ENCODE results near the gene YWHAQ. TPM values are rescaled to one million over a fixed set of nuclear protein-coding genes. Genes with fewer than 3 reads are reported as not detected.
A peak's percentile ranks its signal among the peaks of the same experiment; 100 is the strongest.

Gene YWHAQ
- total RNA-seq, 1 donor from 2014 or later: 172 TPM

- H3K27me3 ChIP-seq: no peaks in the 10 kb centered on the region
- TF ChIP-seq CTCF (IDR thresholded peaks at IDR 0.05): no peak
- peaks cover 0 to 17% of the 10 kb centered on the region in 2 donors for H3K36me3 ChIP-seq
- no peak overlapping the region for H3K4me3 ChIP-seq
- H3K4me1 ChIP-seq: peaks cover 6 to 22% of the 10 kb centered on the region in 2 donors
- intact Hi-C loops (cut with DNase I): loop anchor here (5.0 kb wide), 1 partner anchor 53 kb away; no protein-coding TSS in a partner anchor
- no peak for DNase-seq (ENCODE audit: low spot score in 2 of 2)
- no peaks in the 10 kb centered on the region for H3K9me3 ChIP-seq
- H3K27ac ChIP-seq: no peak overlapping the region
Observed at GRCh38 chr2:9545502-9545901, 85.3 kb downstream of the YWHAQ start.

- intact Hi-C loops (cut with DNase I): no loop called here
- no peak overlapping the region for H3K4me3 ChIP-seq
- H3K27me3 ChIP-seq: no peaks in the 10 kb centered on the region
- peaks cover 0 to 17% of the 10 kb centered on the region in 2 donors for H3K36me3 ChIP-seq
- H3K4me1 ChIP-seq: peaks cover 6 to 23% of the 10 kb centered on the region in 2 donors
- TF ChIP-seq CTCF (IDR thresholded peaks at IDR 0.05): no peak
- H3K9me3 ChIP-seq: no peaks in the 10 kb centered on the region
- DNase-seq (ENCODE audit: low spot score in 2 of 2): no peak
- H3K27ac ChIP-seq: no peak overlapping the region
Observed at GRCh38 chr2:9543557-9543956, 87.2 kb downstream of the YWHAQ start.

GRCh38 chr2:9539531-9539930 lies 91.3 kb downstream of the YWHAQ start:
- no peaks in the 10 kb centered on the region for H3K27me3 ChIP-seq
- intact Hi-C loops (cut with DNase I): loop anchor here (1.0 to 5.0 kb wide), 2 partner anchors 13 to 93 kb away; partner anchors contain the start of gene YWHAQ
- no peaks in the 10 kb centered on the region for H3K9me3 ChIP-seq
- TF ChIP-seq CTCF (IDR thresholded peaks at IDR 0.05): no peak
- peaks cover 0 to 23% of the 10 kb centered on the region in 2 donors for H3K36me3 ChIP-seq
- peaks cover 0 to 9% of the 10 kb centered on the region in 2 donors for H3K4me1 ChIP-seq
- no peak for DNase-seq (ENCODE audit: low spot score in 2 of 2)
- H3K4me3 ChIP-seq: no peak overlapping the region
- peak overlapping the region; percentile 46 to 61 for H3K27ac ChIP-seq

GRCh38 chr2:9538000-9538507 lies 92.7 kb downstream of the YWHAQ start:
- Histone ChIP-seq H3K36me3 (peaks cover 0 to 38% of the 10 kb centered on the region in 2 donors), H3K27ac (peak overlapping the region; percentile 46 to 61), H3K27me3 (no peaks in the 10 kb centered on the region), H3K4me3 (no peak overlapping the region), H3K4me1 (peaks cover 0 to 9% of the 10 kb centered on the region in 2 donors), H3K9me3 (no peaks in the 10 kb centered on the region)
- no peak for TF ChIP-seq CTCF (IDR thresholded peaks at IDR 0.05)
- intact Hi-C loops (cut with DNase I): loop anchor here (5.0 kb wide), 1 partner anchor 94 kb away; the partner anchor contains the start of gene YWHAQ
- DNase-seq (ENCODE audit: low spot score in 2 of 2): no peak

- no peak for DNase-seq (ENCODE audit: low spot score in 2 of 2)
- H3K9me3 ChIP-seq: no peaks in the 10 kb centered on the region
- H3K27ac ChIP-seq: no peak overlapping the region
- intact Hi-C loops (cut with DNase I): loop anchor here (5.0 kb wide), 1 partner anchor 96 kb away; the partner anchor contains the start of gene YWHAQ
- peaks cover 0 to 39% of the 10 kb centered on the region in 2 donors for H3K36me3 ChIP-seq
- no peak for TF ChIP-seq CTCF (IDR thresholded peaks at IDR 0.05)
- no peaks in the 10 kb centered on the region for H3K27me3 ChIP-seq
- peaks cover 0 to 9% of the 10 kb centered on the region in 2 donors for H3K4me1 ChIP-seq
- H3K4me3 ChIP-seq: no peak overlapping the region
Observed at GRCh38 chr2:9536504-9536903, 94.3 kb downstream of the YWHAQ start.

All from ascending aorta (tissue), 2 donors.